ENCODE data around the gene ADAM29. TPM values are rescaled to one million over a fixed set of nuclear protein-coding genes. Genes with fewer than 3 reads are reported as not detected.

Gene ADAM29
- total and polyA plus RNA-seq, 2 experiments from 2014 or later, result not detected

DNA sequence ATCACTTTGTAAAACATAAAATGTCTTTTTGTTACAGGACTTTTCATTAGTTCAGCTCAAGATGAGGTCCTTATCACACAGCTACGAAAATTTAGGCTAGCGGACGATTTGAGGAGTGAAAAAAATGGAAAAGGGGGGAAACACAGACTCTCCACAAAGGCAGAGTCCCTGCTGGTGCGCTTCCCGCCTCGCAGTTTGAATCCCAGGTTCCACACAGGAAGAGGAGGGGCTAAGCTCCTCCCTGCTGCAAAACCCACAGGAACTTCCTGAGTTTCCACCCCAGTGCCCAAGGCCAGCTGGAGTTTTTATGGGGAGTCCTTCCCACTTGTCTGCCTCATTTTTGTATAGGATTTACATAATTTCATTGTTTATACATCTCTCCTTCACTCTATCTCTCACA lies 11.2 kb downstream of the ADAM29 start:
- no peaks in the 10 kb centered on the region for H3K36me3 ChIP-seq
- TF ChIP-seq CTCF (IDR thresholded peaks at IDR 0.05; ENCODE audit: low read depth, low read length), result no peak
- no peaks in the 10 kb centered on the region for H3K27me3 ChIP-seq
- H3K9me3 ChIP-seq (ENCODE audit: low read depth), result no peaks in the 10 kb centered on the region
- H3K4me1 ChIP-seq (ENCODE audit: low read depth), result no peaks in the 10 kb centered on the region
- no peak for DNase-seq (ENCODE audit: low read depth in 1 of 2, low spot score in 1 of 2)
- no peak overlapping the region for H3K27ac ChIP-seq
- H3K4me3 ChIP-seq, result no peak overlapping the region

GRCh38 chr4:174930895-174931294 lies 12.7 kb downstream of the ADAM29 start:
- no peak for TF ChIP-seq CTCF (IDR thresholded peaks at IDR 0.05; ENCODE audit: low read depth, low read length)
- no peak for DNase-seq (ENCODE audit: low read depth in 1 of 2, low spot score in 1 of 2)

GRCh38 chr4:174933083-174933482 lies 14.9 kb downstream of the ADAM29 start:
- TF ChIP-seq CTCF (IDR thresholded peaks at IDR 0.05; ENCODE audit: low read depth, low read length), result no peak
- no peak overlapping the region for H3K4me3 ChIP-seq
- no peaks in the 10 kb centered on the region for H3K36me3 ChIP-seq

More at GRCh38 chr4:174930895-174931294, 12.7 kb downstream of the ADAM29 start:
- Histone ChIP-seq H3K27ac (no peak overlapping the region), H3K4me1 (ENCODE audit: low read depth) (no peaks in the 10 kb centered on the region), H3K4me3 (no peak overlapping the region), H3K9me3 (ENCODE audit: low read depth) (no peaks in the 10 kb centered on the region), H3K27me3 (no peaks in the 10 kb centered on the region), H3K36me3 (no peaks in the 10 kb centered on the region)

GRCh38 chr4:174934360-174934759 lies 16.2 kb downstream of the ADAM29 start:
- Histone ChIP-seq H3K4me1 (ENCODE audit: low read depth) (no peaks in the 10 kb centered on the region), H3K27me3 (no peaks in the 10 kb centered on the region), H3K9me3 (ENCODE audit: low read depth) (no peaks in the 10 kb centered on the region), H3K36me3 (no peaks in the 10 kb centered on the region), H3K27ac (no peak overlapping the region), H3K4me3 (no peak overlapping the region)
- DNase-seq (ENCODE audit: low read depth in 1 of 2, low spot score in 1 of 2), result no peak
- no peak for TF ChIP-seq CTCF (IDR thresholded peaks at IDR 0.05; ENCODE audit: low read depth, low read length)

More at GRCh38 chr4:174933083-174933482, 14.9 kb downstream of the ADAM29 start:
- Histone ChIP-seq H3K27me3 (no peaks in the 10 kb centered on the region), H3K4me1 (ENCODE audit: low read depth) (no peaks in the 10 kb centered on the region), H3K9me3 (ENCODE audit: low read depth) (no peaks in the 10 kb centered on the region), H3K27ac (no peak overlapping the region)
- no peak for DNase-seq (ENCODE audit: low read depth in 1 of 2, low spot score in 1 of 2)

- H3K4me3 ChIP-seq, result no peak overlapping the region
- no peak for TF ChIP-seq CTCF (IDR thresholded peaks at IDR 0.05; ENCODE audit: low read depth, low read length)
- H3K36me3 ChIP-seq, result no peaks in the 10 kb centered on the region
- no peaks in the 10 kb centered on the region for H3K4me1 ChIP-seq (ENCODE audit: low read depth)
- H3K27me3 ChIP-seq, result no peaks in the 10 kb centered on the region
- H3K27ac ChIP-seq, result no peak overlapping the region
- H3K9me3 ChIP-seq (ENCODE audit: low read depth), result no peaks in the 10 kb centered on the region
- no peak for DNase-seq (ENCODE audit: low read depth in 1 of 2, low spot score in 1 of 2)
Observed at GRCh38 chr4:174935607-174936006, 17.4 kb downstream of the ADAM29 start.

DNA sequence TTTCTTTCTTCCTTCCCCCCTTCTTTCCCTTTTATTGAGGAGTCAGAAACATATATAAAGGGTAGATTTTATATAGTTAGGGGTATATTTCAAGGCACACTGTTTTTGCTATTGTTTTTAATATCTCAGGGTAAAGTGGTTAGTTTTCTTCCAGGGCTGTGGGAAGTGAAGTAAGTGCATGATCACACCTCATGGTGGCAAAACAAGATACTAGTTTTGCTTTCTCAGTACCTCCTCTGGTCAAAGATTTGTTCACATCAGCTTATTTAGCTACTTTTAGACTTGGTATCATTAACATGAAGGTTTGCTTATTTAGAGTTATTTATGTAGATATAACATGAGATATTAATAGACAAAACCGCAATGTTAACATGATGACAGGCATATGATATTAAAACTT lies 21.8 kb downstream of the ADAM29 start:
- no peaks in the 10 kb centered on the region for H3K27me3 ChIP-seq
- H3K27ac ChIP-seq, result no peak overlapping the region
- no peak overlapping the region for H3K4me3 ChIP-seq
- no peak for DNase-seq (ENCODE audit: low read depth in 1 of 2, low spot score in 1 of 2)
- no peaks in the 10 kb centered on the region for H3K36me3 ChIP-seq
- no peak for TF ChIP-seq CTCF (IDR thresholded peaks at IDR 0.05; ENCODE audit: low read depth, low read length)
- no peaks in the 10 kb centered on the region for H3K9me3 ChIP-seq (ENCODE audit: low read depth)
- H3K4me1 ChIP-seq (ENCODE audit: low read depth), result no peaks in the 10 kb centered on the region

Measured in cardiac muscle cell (in vitro differentiated cells and primary cell).